Heart left ventricle (tissue), 13 donors: ENCODE results near the gene KNDC1.

Experiments used
- CTCF ChIP-seq, 12 donors: fragments of 200-600 bp; sonication (generic) in 4 of 12; IDR thresholded peaks; one replicate each; pipeline versions ENCODE4 v1.5.0 to v1.8.0; 2018 to 2022; ENCODE audit warnings: antibody characterized with exemption in 12 of 12, mild to moderate bottlenecking in 5 of 12
- POLR2A ChIP-seq, 2 donors: fragments of 450-650 bp; IDR thresholded peaks; one replicate each; pipeline ENCODE4 v1.6.1; 2017; ENCODE audit warnings: antibody characterized with exemption in 2 of 2, mild to moderate bottlenecking in 2 of 2, moderate library complexity in 2 of 2
- donor health status: ischemic (EF 13 %, LVEDD 7.1; RV severe dilation, severe dysfunction).
- donor health status: DM: no; HTN: yes; CAD: no.
- donor health status: DM: no; HTN: no; CAD: no.
- donor health status: ischemic (EF 25% LVEDD 6.9; RV normal size, moderate dysfunction).
- donor health status: ischemic (EF 25% LVEDD 5.7; RV mildly dilated, moderate dysfunction).
- donor health status: ischemic (EF 35%, LVEDD 5.7; RV mildly dilated, moderate dysfunction).
- donor health status: nonischemic (EF 11% LVEDD 7.7; RV severe dilation, severe dysfunction).
- donor health status: DM: yes; HTN: yes; CAD: no.
- donor health status: PGD.
- donor health status: ischemic (EF 29% LVEDD 5.4; RV normal size, mild dysfunction).
- donor health status: nonischemic (EF 23%, LVEDD 6.1; RV moderate dilation, normal function).

GRCh38 chr10:133169173-133169947 lies 9.3 kb downstream of the KNDC1 start:
- no peak for TF ChIP-seq POLR2A (IDR thresholded peaks at IDR 0.05)
- no peak for TF ChIP-seq CTCF (IDR thresholded peaks at IDR 0.05)
